HG02763 (cell line): ENCODE measurements around the gene PMEPA1.

Experiments used
- ATAC-seq: cut with Tn5 transposase; IDR thresholded peaks from one replicate; pipeline ENCODE4 v1.9.1; 2021; ENCODE audit warnings: mild to moderate bottlenecking, moderate library complexity; ENCODE audit not compliant: unreplicated experiment

Gene PMEPA1

GRCh38 chr20:57680131-57680716, 29.6 kb downstream of the PMEPA1 start:
- peak; percentile 45 for ATAC-seq

DNA sequence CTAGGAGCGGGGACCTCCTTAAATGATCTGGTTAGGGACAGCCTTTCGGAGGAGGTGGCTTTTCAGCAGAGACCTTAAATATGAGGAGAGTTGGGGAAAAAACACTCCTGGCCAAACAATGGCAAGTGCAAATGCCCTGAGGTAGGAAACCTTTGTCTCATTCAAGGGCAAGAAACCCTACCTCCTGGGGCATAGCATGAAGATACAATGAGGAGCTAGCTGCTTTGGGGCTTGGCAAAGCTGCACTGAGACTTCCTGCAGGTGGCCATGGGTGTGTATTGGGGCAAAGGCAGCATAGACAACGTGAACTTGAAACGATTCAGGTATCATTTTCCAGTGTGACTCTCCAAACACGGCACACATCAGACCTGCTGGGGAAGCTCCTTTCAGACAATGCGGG, 30.7 kb downstream of the PMEPA1 start:
- no peak for ATAC-seq

- ATAC-seq = no peak
Observed at GRCh38 chr20:57678340-57678739, 31.5 kb downstream of the PMEPA1 start.

DNA sequence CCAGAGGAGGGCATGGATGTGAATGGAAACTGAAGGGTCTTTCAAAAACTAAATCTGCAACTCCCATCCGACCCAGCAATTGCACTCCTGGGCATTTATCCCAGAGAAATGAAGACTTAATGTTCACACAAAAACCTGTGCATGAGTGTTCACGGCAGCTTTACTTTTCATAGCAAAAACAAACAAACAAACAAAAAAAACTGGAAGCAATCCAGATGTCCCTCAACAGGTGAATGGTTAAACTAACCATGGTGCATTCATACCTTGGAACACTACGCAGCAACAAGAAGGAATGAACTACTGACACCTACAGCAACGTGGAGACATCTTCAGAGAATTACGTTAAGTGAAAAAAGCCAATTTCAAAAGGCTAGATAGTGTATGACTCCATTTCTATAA, 32.2 kb downstream of the PMEPA1 start:
- ATAC-seq = no peak

GRCh38 chr20:57676589-57677583, 32.9 kb downstream of the PMEPA1 start:
- no peak for ATAC-seq

DNA sequence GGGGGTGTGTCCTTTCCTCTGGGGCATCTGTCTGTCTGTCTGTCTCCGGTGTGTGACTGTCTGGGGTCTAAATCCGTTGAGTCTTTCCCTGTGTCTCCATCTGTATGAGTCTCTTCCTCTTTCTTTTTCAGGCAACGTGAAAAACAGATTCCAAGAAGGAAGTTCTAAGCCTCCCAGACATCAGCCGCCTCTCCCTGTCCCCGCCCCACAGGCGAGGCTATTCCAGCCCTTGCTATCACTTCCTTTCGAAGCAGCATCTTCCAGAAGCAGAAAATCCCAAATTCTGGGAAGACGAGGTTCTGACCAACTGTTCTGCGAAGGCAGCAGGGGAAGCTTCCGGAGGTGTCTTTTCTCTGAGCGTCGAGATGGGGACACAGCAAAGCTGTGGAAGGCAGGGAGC, 34.0 kb downstream of the PMEPA1 start:
- ATAC-seq = no peak

DNA sequence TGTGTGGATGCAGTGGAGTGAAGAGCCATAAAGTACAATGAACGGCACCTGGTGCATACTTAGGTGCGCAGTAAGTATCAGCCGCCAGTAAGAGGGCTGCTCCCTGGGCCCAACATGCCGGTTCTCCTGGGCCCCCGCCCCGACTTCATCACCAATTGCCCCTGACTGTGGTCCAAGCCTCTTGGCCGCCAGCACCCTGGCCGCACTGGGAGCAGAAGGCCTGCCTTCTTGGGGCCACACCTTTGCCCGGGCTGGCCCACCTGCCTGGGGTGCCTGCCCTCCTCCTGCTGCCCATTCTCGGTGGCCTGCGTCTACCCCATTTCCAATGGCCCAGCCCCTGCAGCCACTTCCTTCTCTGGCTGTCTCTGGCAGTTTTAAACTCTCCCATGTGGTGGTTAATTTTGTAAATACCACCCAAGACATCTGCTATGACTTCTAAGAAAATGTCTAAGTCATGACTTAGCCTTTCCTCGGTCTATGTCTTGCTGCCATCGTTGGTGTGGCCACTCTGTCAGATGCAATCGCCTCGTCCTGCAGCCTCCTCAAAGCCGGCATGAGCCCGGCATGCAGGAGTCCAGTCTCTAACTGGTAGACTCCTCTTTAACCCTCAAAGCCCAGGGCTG, 36.8 kb downstream of the PMEPA1 start:
- ATAC-seq = no peak

DNA sequence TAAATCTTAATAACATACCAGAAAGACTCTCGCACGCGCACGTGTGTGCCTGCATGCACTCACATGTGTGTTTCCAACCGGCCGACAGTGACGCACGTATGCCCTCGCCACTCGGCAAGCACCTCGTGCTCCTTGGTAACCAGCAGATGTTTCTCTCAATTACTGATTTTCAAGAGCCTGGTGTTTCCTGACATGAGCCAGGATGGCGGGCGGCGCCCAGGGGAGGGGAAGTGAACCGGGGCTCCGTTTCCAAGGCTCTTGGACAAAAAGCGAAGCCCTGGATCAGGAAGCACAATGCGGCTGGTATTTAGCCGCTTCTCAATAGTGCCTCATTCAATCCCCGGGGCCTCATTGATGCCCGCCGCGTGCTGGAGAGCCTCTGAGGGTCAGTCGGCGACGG, 37.7 kb downstream of the PMEPA1 start:
- ATAC-seq = no peak

DNA sequence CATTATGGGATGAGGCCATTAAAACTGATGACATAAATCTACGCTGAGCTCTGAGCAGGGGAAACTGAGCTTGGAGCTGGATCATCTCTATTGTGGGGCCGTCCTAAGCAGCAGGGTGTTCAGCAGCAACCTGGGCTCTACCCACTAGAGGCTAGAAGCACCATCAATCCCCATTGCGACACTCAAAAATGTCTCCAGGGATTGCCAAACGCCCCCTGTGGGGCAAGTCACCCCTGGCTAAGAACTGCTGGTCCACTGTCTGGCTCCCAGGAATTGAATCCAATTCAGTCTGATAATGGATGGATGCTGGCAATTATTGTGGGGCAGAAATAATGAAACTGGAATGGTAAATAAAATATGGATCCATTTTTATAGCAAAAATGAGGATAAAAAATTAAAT, 38.2 kb downstream of the PMEPA1 start:
- no peak for ATAC-seq

DNA sequence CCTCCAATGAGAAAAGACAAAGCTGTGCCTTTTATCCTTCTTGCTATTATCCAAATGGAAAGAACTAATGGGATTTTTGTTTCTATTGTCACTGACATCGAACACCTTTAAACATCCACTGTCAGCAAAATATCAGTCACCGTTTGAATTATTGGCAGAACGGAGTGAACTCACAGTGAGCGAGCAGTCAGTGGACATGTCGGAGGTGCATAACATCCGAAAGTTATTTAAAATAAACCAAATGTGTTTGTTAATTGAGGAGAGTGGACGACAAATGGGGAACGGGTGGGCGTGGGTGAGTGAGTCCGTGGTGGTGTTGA, 38.8 kb downstream of the PMEPA1 start:
- no peak for ATAC-seq

DNA sequence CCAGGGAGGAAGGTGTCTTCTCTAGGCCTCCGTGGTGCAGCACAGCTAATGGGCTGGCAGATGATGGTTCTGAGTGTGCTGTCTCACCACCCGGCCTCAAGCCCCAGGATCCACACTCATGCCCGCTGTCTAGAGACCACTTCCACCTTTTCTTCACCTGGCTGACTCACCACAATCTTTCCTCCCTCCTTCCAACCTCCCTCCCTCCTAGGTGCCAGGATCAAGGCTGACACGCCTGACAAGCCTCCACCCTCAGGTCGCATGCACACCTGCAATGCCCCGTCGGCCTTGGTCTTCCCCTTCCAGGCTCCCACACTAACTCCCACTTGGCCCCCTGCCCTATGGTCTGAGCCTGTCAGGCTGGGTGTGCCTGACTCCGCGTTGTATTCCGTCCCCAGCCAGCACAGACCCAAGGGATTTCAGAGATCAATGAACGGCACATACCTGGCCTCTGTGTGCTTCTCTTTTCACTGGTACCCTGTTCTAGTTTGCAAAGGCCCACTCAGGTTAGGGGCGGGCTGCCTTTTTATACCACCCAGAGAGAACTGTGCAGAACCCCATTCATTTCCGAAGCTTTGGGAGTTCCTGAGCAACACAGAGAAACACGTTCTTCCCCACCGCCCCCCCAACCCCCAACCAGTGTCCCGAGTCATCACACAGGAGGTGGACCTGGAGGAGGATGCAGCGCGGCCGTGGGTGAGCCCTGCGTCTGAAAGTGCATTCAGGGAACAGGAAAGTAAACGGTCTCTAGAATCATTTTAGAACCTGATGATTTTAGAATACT, 39.3 kb downstream of the PMEPA1 start:
- no peak for ATAC-seq

- ATAC-seq = no peak
Observed at GRCh38 chr20:57669632-57670031, 40.2 kb downstream of the PMEPA1 start.

DNA sequence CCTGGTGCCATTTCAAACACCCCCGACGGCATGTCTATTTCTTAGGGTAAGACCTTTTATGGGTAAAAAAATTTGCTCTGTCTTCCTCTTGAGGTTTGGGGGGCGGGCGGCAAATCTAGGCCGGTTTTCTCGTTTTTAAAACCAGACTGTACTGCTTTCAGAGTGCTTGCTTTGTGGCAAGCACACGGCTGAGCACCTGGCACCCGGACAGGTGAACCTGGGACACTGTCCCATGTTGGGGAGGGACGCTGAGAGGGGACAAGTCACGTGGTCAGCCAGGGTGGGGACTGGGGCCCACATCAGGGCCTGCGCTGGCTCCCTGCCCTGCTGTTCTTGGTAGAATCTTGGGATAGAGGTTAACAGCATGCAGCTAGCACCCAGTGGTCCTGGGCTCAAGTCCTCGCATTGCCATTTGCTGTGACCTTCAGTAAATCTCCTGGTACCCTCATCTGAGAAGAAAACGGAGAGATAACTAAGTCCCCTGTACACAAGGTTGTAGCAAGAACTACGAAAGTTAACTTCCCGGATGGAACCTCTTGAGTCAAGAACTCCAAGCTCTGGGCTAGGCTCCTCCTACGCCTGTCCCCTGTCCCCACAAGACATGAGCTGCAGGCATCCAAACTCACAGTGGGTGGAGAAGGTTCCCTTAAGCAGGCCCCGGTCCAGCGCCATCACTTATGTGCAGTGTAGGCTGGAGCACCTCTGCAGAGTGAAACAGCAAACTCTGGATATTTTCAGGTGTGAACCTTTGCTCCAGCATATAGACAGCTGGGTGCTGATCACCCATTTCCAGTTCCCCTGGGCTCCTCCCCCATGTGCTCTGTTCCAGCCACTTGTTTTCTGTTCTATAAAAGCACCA, 41.7 kb downstream of the PMEPA1 start:
- no peak for ATAC-seq

- ATAC-seq = no peak
Observed at GRCh38 chr20:57667388-57667787, 42.4 kb downstream of the PMEPA1 start.

DNA sequence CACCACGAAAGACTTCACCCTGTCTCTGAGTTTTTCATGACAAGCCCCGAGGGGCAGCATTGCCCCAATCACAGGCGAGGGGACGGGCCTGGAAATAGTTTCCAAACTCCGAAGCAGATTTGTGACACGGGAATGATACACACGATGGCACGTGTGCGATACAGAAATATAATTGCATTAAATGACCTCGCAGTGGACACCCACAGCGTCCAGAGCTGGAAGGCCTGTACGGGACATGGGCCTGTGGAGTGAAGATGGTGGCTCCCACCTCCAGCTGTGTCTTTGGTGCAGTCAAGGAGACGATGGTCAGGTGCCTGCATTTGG, 43.0 kb downstream of the PMEPA1 start:
- no peak for ATAC-seq

GRCh38 chr20:57666106-57666833, 43.5 kb downstream of the PMEPA1 start:
- ATAC-seq = no peak

DNA sequence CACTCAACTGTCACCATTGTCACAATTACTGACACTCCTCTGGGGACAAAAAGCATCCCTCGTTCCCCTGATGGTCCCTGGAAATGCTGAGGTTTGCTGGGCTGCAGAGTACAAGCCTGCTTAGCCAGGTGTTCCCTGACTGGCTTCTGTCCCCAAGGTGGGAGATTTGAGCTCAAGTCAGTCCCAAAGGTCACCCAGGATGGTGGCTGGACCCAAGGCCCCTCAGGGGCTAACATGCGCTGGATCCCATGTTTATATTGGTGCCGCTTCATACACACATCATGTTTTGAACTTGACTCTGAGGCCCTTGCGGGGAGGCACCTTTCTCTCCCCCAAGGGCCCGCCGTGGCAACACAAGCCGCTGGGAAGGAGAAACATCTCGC, 44.2 kb downstream of the PMEPA1 start:
- no peak for ATAC-seq

DNA sequence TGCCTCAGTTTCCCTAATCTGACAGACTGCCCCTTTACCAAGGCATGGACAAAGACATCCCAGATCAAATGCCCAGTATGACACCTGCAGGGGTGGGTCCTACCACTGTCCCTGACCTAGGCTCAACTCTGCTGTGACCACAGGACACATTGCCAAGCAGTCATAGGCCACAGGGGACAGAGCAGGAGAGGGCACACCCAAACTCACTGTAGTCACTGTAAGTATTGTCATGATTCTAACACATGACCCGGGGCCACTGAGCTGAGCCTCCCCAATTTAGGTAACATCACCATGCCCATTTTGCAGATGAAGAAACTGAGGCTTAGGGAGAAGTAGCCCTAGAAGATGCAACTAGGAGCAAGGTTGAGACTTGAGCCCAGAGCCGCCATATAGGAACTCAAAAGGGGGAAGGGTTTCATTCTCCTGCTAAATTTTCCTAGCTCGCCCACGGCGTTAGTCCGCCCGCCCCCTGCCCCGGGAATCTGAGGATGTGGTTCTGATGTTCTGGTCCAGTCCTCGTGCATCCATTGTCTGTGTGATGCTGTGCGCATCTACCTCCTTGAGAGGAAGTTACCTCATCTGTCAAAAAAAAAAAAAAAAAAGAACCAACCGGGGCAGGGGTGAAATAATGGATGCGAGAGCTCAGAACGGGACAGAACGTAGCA, 44.8 kb downstream of the PMEPA1 start:
- no peak for ATAC-seq

DNA sequence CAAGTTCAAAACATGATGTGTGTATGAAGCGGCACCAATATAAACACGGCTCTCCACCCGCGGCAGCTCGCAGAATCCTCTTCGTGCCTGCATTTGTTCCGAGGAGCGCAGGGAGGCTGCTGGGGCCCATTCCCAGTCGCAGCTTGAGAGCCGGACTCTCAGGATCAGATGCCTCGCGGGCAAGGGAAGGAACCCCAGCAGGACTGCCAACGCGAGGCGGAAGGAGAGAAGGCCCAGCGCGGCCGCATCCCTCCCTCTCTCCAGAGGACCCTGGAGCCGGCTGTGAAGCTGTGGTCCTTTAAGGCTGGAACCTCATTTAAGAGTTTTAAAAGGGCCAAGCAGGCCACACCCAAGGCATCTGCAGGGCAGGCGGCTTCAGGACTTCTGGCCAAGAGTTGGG, 45.3 kb downstream of the PMEPA1 start:
- no peak for ATAC-seq
